H9 (cell line): ENCODE results near the gene CCDC7. TPM values are rescaled to one million over a fixed set of nuclear protein-coding genes. Genes with fewer than 3 reads are reported as not detected.

Source experiments
- DNase-seq: peaks from one replicate; pipeline ENCODE4 v3.0.0-alpha.2; 2017
- H2AFZ ChIP-seq: one replicate; pipeline ENCODE4 v1.6.1; 2013; ENCODE audit warnings: mild to moderate bottlenecking, low read length, control low read depth, moderate library complexity
- H2AK5ac ChIP-seq: 2 replicates; pipeline ENCODE4 v1.6.1; 2013; ENCODE audit warnings: low read length, control low read depth, mixed read lengths; ENCODE audit not compliant: insufficient read length
- H2BK120ac ChIP-seq: one replicate; pipeline ENCODE4 v1.6.1; 2013; ENCODE audit warnings: low read depth, mild to moderate bottlenecking, low read length, control low read depth, inconsistent platforms; ENCODE audit not compliant: poor library complexity, severe bottlenecking
- H2BK12ac ChIP-seq: 2 replicates; pipeline ENCODE4 v1.6.1; 2013; ENCODE audit warnings: low read length, control low read depth, mixed read lengths, low read depth; ENCODE audit not compliant: insufficient read length
- H2BK15ac ChIP-seq: 2 replicates; pipeline ENCODE4 v1.6.1; 2013; ENCODE audit warnings: low read depth, low read length, control low read depth
- H2BK20ac ChIP-seq: one replicate; pipeline ENCODE4 v1.6.1; 2013; ENCODE audit warnings: low read depth, mild to moderate bottlenecking, low read length, control low read depth, inconsistent platforms; ENCODE audit not compliant: poor library complexity, severe bottlenecking
- H2BK5ac ChIP-seq: 2 replicates; pipeline ENCODE4 v1.6.1; 2013; ENCODE audit warnings: low read length, control low read depth, mixed read lengths; ENCODE audit not compliant: insufficient read length
- H3K14ac ChIP-seq: 2 replicates; pipeline ENCODE4 v1.6.1; 2013; ENCODE audit warnings: low read length, control low read depth; ENCODE audit not compliant: insufficient read depth
- H3K18ac ChIP-seq: 2 replicates; pipeline ENCODE4 v1.6.1; 2013; ENCODE audit warnings: low read depth, mild to moderate bottlenecking, mixed read lengths, low read length, control low read depth; ENCODE audit not compliant: insufficient read length
- H3K23ac ChIP-seq: 2 replicates; pipeline ENCODE4 v1.6.1; 2013; ENCODE audit warnings: low read length, control low read depth, mixed read lengths, low read depth; ENCODE audit not compliant: insufficient read length
- H3K23me2 ChIP-seq: 2 replicates; pipeline ENCODE4 v1.6.1; 2013; ENCODE audit warnings: low read depth, mild to moderate bottlenecking, mixed read lengths, low read length, control low read depth; ENCODE audit not compliant: insufficient read length, poor library complexity, severe bottlenecking
- H3K27ac ChIP-seq: 2 replicates; pipeline ENCODE4 v1.5.1; 2013; ENCODE audit warnings: low read length, control low read depth, mixed read lengths, low read depth; ENCODE audit not compliant: insufficient read length
- H3K27me3 ChIP-seq: 2 replicates; pipeline ENCODE4 v1.6.1; 2013; ENCODE audit warnings: low read length, control low read depth, inconsistent platforms; ENCODE audit not compliant: insufficient read depth
- H3K4ac ChIP-seq: 2 replicates; pipeline ENCODE4 v1.6.1; 2013; ENCODE audit warnings: low read depth, mild to moderate bottlenecking, control low read depth, inconsistent platforms, low read length, moderate library complexity
- H3K4me1 ChIP-seq: 2 replicates; pipeline ENCODE4 v1.6.1; 2013; ENCODE audit warnings: low read length, control low read depth, inconsistent platforms; ENCODE audit not compliant: insufficient read depth
- H3K4me2 ChIP-seq: 2 replicates; pipeline ENCODE4 v1.6.1; 2013; ENCODE audit warnings: low read length, control low read depth, mixed read lengths; ENCODE audit not compliant: insufficient read length, insufficient read depth
- H3K56ac ChIP-seq: 2 replicates; pipeline ENCODE4 v1.6.1; 2013; ENCODE audit warnings: low read depth, mild to moderate bottlenecking, mixed read lengths, low read length, control low read depth; ENCODE audit not compliant: insufficient read length
- H3K79me1 ChIP-seq: 2 replicates; pipeline ENCODE4 v1.6.1; 2013; ENCODE audit warnings: low read depth, mild to moderate bottlenecking, moderate library complexity, low read length, control low read depth, inconsistent platforms; ENCODE audit not compliant: insufficient read depth, poor library complexity, severe bottlenecking
- H3K79me2 ChIP-seq: 2 replicates; pipeline ENCODE4 v1.6.1; 2013; ENCODE audit warnings: low read length, control low read depth, inconsistent platforms; ENCODE audit not compliant: insufficient read depth
- H3K9ac ChIP-seq: 2 replicates; pipeline ENCODE4 v1.6.1; 2013; ENCODE audit warnings: low read length, control low read depth, mixed read lengths; ENCODE audit not compliant: insufficient read length; ENCODE audit errors: extremely low read depth
- H3K9me3 ChIP-seq: one replicate; pipeline ENCODE4 v1.6.1; 2013; ENCODE audit warnings: low read depth, low read length, inconsistent platforms; ENCODE audit not compliant: control insufficient read depth
- H3T11ph ChIP-seq: one replicate; pipeline ENCODE4 v1.6.1; 2013; ENCODE audit warnings: mild to moderate bottlenecking, low read length, control low read depth, inconsistent platforms
- H4K20me1 ChIP-seq: one replicate; pipeline ENCODE4 v1.6.1; 2013; ENCODE audit not compliant: control insufficient read depth, insufficient read length, insufficient read depth
- H4K5ac ChIP-seq: 2 replicates; pipeline ENCODE4 v1.6.1; 2013; ENCODE audit warnings: low read depth, mild to moderate bottlenecking, mixed read lengths, low read length, control low read depth; ENCODE audit not compliant: insufficient read length
- H4K8ac ChIP-seq: replicated peaks from 2 replicates; pipeline ENCODE4 v1.6.1; 2013; ENCODE audit warnings: low read length, control low read depth, mixed read lengths, low read depth; ENCODE audit not compliant: insufficient read length
- H4K91ac ChIP-seq: 2 replicates; pipeline ENCODE4 v1.6.1; 2013; ENCODE audit warnings: low read depth, mild to moderate bottlenecking, moderate library complexity, mixed read lengths, low read length, control low read depth; ENCODE audit not compliant: insufficient read length
- H3K27ac Mint-ChIP-seq, 3 experiments: 2 replicates in 2 of 3; 3 replicates in 1 of 3; pipeline ENCODE4 v1.8.0; 2020 to 2021; ENCODE audit warnings: mixed read lengths in 3 of 3, mild to moderate bottlenecking in 1 of 3, moderate library complexity in 1 of 3
- H3K27me3 Mint-ChIP-seq: 2 replicates; pipeline ENCODE4 v1.8.0; 2021; ENCODE audit warnings: low read depth, mild to moderate bottlenecking, moderate library complexity, mixed read lengths
- H3K36me3 Mint-ChIP-seq, 3 experiments: 2 replicates in 2 of 3; 3 replicates in 1 of 3; pipeline ENCODE4 v1.8.0; 2020 to 2021; ENCODE audit warnings: low read depth in 3 of 3, mixed read lengths in 3 of 3; ENCODE audit not compliant: insufficient read depth in 1 of 3
- H3K4me1 Mint-ChIP-seq, 2 experiments: 2 replicates each; pipeline ENCODE4 v1.8.0; 2020; ENCODE audit warnings: mixed read lengths in 2 of 2
- H3K4me3 Mint-ChIP-seq, 2 experiments: 2 replicates in 1 of 2; 3 replicates in 1 of 2; pipeline ENCODE4 v1.8.0; 2020 to 2021; ENCODE audit warnings: mild to moderate bottlenecking in 2 of 2, mixed read lengths in 2 of 2, moderate library complexity in 1 of 2
- H3K9me3 Mint-ChIP-seq, 2 experiments: 2 replicates in 1 of 2; 3 replicates in 1 of 2; pipeline ENCODE4 v1.8.0; 2020; ENCODE audit warnings: mild to moderate bottlenecking in 2 of 2, mixed read lengths in 2 of 2, moderate library complexity in 1 of 2
- CTCF ChIP-seq: fragments of 200-600 bp; sonication (generic); conservative IDR thresholded peaks from 3 replicates; pipeline ENCODE4 v1.8.0; 2021; ENCODE audit warnings: antibody characterized with exemption, mild to moderate bottlenecking
- WGBS: extraction: QIAGEN DNeasy Blood & Tissue Kit; methylation state at CpG from one replicate; pipeline ENCODE4 v1.1.7; 2013; ENCODE audit warnings: missing lambda C conversion rate, low lambda C conversion rate, mixed read lengths; ENCODE audit not compliant: insufficient read length; ENCODE audit errors: extremely low coverage; 5-methylcytosine and 5-hydroxymethylcytosine counted together
- total RNA-seq: library from RNA; stranded (reverse); gene quantifications from 2 replicates; pipeline ENCODE4 v1.2.1, GENCODE V29; 2021

CCDC7 gene
- total RNA-seq, 1 experiment from 2014 or later, result 1.6 TPM

- H3K27me3 Mint-ChIP-seq, result no peaks in the 10 kb centered on the region
- H2BK15ac ChIP-seq, result no peak overlapping the region
- no peaks in the 10 kb centered on the region for H3K23me2 ChIP-seq
- no peak overlapping the region for H3K27ac ChIP-seq
- H3T11ph ChIP-seq, result no peak overlapping the region
- no peak overlapping the region for H3K4ac ChIP-seq
- no peak overlapping the region for H2AFZ ChIP-seq
- no peak overlapping the region for H3K9ac ChIP-seq
- no peak overlapping the region for H4K5ac ChIP-seq
- H2AK5ac ChIP-seq, result no peak overlapping the region
- no peaks in the 10 kb centered on the region for H4K20me1 ChIP-seq
- peaks cover 7 to 14% of the 10 kb centered on the region in 2 experiments for H3K9me3 Mint-ChIP-seq
- no peaks in the 10 kb centered on the region for H3K79me2 ChIP-seq
- H3K4me3 Mint-ChIP-seq, result no peak overlapping the region
- H3K14ac ChIP-seq, result no peak overlapping the region
- H3K4me1 ChIP-seq, result no peaks in the 10 kb centered on the region
- H3K9me3 ChIP-seq, result no peaks in the 10 kb centered on the region
- DNase-seq, result no peak
- peaks cover 0 to 2% of the 10 kb centered on the region in 2 experiments; a peak in 1 of 4 replicates for H3K4me1 Mint-ChIP-seq
- no peak overlapping the region for H2BK120ac ChIP-seq
- WGBS, result no CpG with 5 or more reads among the region's 18 CpGs
- peaks cover 1 to 6% (median 4%) of the 10 kb centered on the region in 3 experiments; a peak in 6 of 7 replicates for H3K36me3 Mint-ChIP-seq
- H3K23ac ChIP-seq, result no peak overlapping the region
- H3K56ac ChIP-seq, result no peak overlapping the region
- TF ChIP-seq CTCF, result no peak
- H3K27ac Mint-ChIP-seq, result no peak overlapping the region
- H3K18ac ChIP-seq, result no peak overlapping the region
- H2BK20ac ChIP-seq, result no peak overlapping the region
- H3K4me2 ChIP-seq, result no peak overlapping the region
- H3K79me1 ChIP-seq, result no peaks in the 10 kb centered on the region
- no peak overlapping the region for H4K8ac ChIP-seq
- H2BK12ac ChIP-seq, result no peak overlapping the region
- H4K91ac ChIP-seq, result no peak overlapping the region
- H3K27me3 ChIP-seq, result no peaks in the 10 kb centered on the region
- no peak overlapping the region for H2BK5ac ChIP-seq
Measured at GRCh38 chr10:32511599-32511998, 65.7 kb downstream of the CCDC7 start.
